Mesendoderm (in vitro differentiated cells): ENCODE data around the gene METTL24.

Source experiments
- DNase-seq: peaks from one replicate; pipeline ENCODE4 v3.0.0; 2013
- H2AK5ac ChIP-seq: 2 replicates; pipeline ENCODE4 v1.6.1; 2013; ENCODE audit warnings: low read length, inconsistent platforms
- H2BK120ac ChIP-seq: 2 replicates; pipeline ENCODE4 v1.6.1; 2013; ENCODE audit warnings: low read depth, mild to moderate bottlenecking, low read length, moderate library complexity, mixed read lengths
- H2BK15ac ChIP-seq: replicated peaks from 2 replicates; pipeline ENCODE4 v1.6.1; 2013; ENCODE audit warnings: low read depth, mild to moderate bottlenecking, moderate library complexity
- H2BK5ac ChIP-seq: 2 replicates; pipeline ENCODE4 v1.6.1; 2013; ENCODE audit warnings: low read length, inconsistent platforms
- H3K18ac ChIP-seq: 2 replicates; pipeline ENCODE4 v1.6.1; 2013; ENCODE audit warnings: mild to moderate bottlenecking, low read length, mixed read lengths
- H3K23ac ChIP-seq: one replicate; pipeline ENCODE4 v1.6.1; 2013; ENCODE audit warnings: low read length
- H3K27ac ChIP-seq: 2 replicates; pipeline ENCODE4 v1.5.1; 2013; ENCODE audit warnings: low read depth, mild to moderate bottlenecking, inconsistent platforms, low read length, moderate library complexity
- H3K27me3 ChIP-seq: 2 replicates; pipeline ENCODE4 v1.6.1; 2013; ENCODE audit warnings: low read length, control low read depth, mild to moderate bottlenecking, inconsistent platforms; ENCODE audit not compliant: insufficient read depth, poor library complexity
- H3K36me3 ChIP-seq: 2 replicates; pipeline ENCODE4 v1.6.1; 2013; ENCODE audit warnings: low read length, inconsistent platforms; ENCODE audit not compliant: control insufficient read depth, insufficient read depth
- H3K4ac ChIP-seq: one replicate; pipeline ENCODE4 v1.6.1; 2013; ENCODE audit warnings: low read depth, mild to moderate bottlenecking, low read length, moderate library complexity
- H3K4me1 ChIP-seq: 2 replicates; pipeline ENCODE4 v1.6.1; 2013; ENCODE audit warnings: low read depth, low read length, inconsistent platforms; ENCODE audit not compliant: control insufficient read depth
- H3K4me2 ChIP-seq: 2 replicates; pipeline ENCODE4 v1.6.1; 2013; ENCODE audit warnings: low read length
- H3K4me3 ChIP-seq: 2 replicates; pipeline ENCODE4 v1.5.1; 2013; ENCODE audit warnings: mild to moderate bottlenecking, low read length
- H3K56ac ChIP-seq: one replicate; pipeline ENCODE4 v1.6.1; 2013; ENCODE audit warnings: low read length
- H3K79me1 ChIP-seq: 2 replicates; pipeline ENCODE4 v1.6.1; 2013; ENCODE audit warnings: low read length, inconsistent platforms
- H3K79me2 ChIP-seq: 2 replicates; pipeline ENCODE4 v1.6.1; 2013; ENCODE audit warnings: mild to moderate bottlenecking, low read length; ENCODE audit not compliant: control insufficient read depth, insufficient read depth
- H3K9ac ChIP-seq: 2 replicates; pipeline ENCODE4 v1.6.1; 2013; ENCODE audit warnings: low read length, inconsistent platforms
- H4K5ac ChIP-seq: one replicate; pipeline ENCODE4 v1.6.1; 2013; ENCODE audit warnings: low read length
- H4K8ac ChIP-seq: one replicate; pipeline ENCODE4 v1.6.1; 2013; ENCODE audit warnings: low read depth, mild to moderate bottlenecking, control low read depth, low read length, moderate library complexity
- WGBS: extraction: QIAGEN DNeasy Blood & Tissue Kit; methylation state at CpG from one replicate; pipeline ENCODE4 v1.1.7; 2013; ENCODE audit warnings: low lambda C conversion rate, missing lambda C conversion rate; ENCODE audit not compliant: insufficient coverage; ENCODE audit errors: extremely low coverage; 5-methylcytosine and 5-hydroxymethylcytosine counted together

METTL24 gene

GRCh38 chr6:110348961-110349690 lies 9.0 kb downstream of the METTL24 start:
- Histone ChIP-seq H2BK5ac (no peak overlapping the region), H2AK5ac (no peak overlapping the region), H3K36me3 (no peaks in the 10 kb centered on the region), H2BK120ac (no peak overlapping the region), H3K4me3 (no peak overlapping the region), H3K18ac (no peak overlapping the region), H3K27ac (no peak overlapping the region), H3K27me3 (no peaks in the 10 kb centered on the region), H4K5ac (no peak overlapping the region), H3K9ac (no peak overlapping the region), H3K4me2 (no peak overlapping the region), H3K79me1 (no peaks in the 10 kb centered on the region), H3K4ac (no peak overlapping the region), H3K56ac (no peak overlapping the region), H3K4me1 (peaks cover 2% of the 10 kb centered on the region), H3K79me2 (no peaks in the 10 kb centered on the region), H3K23ac (no peak overlapping the region), H4K8ac (no peak overlapping the region), H2BK15ac (no peak overlapping the region)
- no peak for DNase-seq
- no CpG with 5 or more reads among the region's 11 CpGs for WGBS

- Histone ChIP-seq H3K56ac (no peak overlapping the region), H2BK120ac (no peak overlapping the region), H3K27ac (no peak overlapping the region), H3K4me2 (no peak overlapping the region), H3K4ac (no peak overlapping the region), H2BK5ac (no peak overlapping the region), H3K27me3 (no peaks in the 10 kb centered on the region), H2BK15ac (no peak overlapping the region), H3K23ac (no peak overlapping the region), H4K5ac (no peak overlapping the region), H3K4me3 (no peak overlapping the region), H3K4me1 (no peaks in the 10 kb centered on the region), H3K79me2 (no peaks in the 10 kb centered on the region), H3K9ac (no peak overlapping the region), H4K8ac (no peak overlapping the region), H3K18ac (no peak overlapping the region), H3K79me1 (no peaks in the 10 kb centered on the region), H3K36me3 (no peaks in the 10 kb centered on the region), H2AK5ac (no peak overlapping the region)
- WGBS, result no CpG with 5 or more reads among the region's 4 CpGs
- no peak for DNase-seq
Observed at GRCh38 chr6:110345025-110345424, 13.1 kb downstream of the METTL24 start.

- Histone ChIP-seq H4K5ac (no peak overlapping the region), H2BK15ac (no peak overlapping the region), H3K23ac (no peak overlapping the region), H3K27ac (no peak overlapping the region), H3K9ac (no peak overlapping the region), H3K36me3 (no peaks in the 10 kb centered on the region), H2BK120ac (no peak overlapping the region), H3K18ac (no peak overlapping the region), H3K79me2 (no peaks in the 10 kb centered on the region), H2BK5ac (no peak overlapping the region), H3K27me3 (no peaks in the 10 kb centered on the region), H3K4me3 (no peak overlapping the region), H4K8ac (no peak overlapping the region), H2AK5ac (no peak overlapping the region), H3K4ac (no peak overlapping the region), H3K4me1 (no peaks in the 10 kb centered on the region), H3K4me2 (no peak overlapping the region), H3K79me1 (no peaks in the 10 kb centered on the region), H3K56ac (no peak overlapping the region)
- DNase-seq, result no peak
- WGBS, result no CpG with 5 or more reads among the region's 3 CpGs
Observed at GRCh38 chr6:110342759-110343158, 15.4 kb downstream of the METTL24 start.

- Histone ChIP-seq H4K8ac (no peak overlapping the region), H3K27ac (no peak overlapping the region), H3K79me1 (no peaks in the 10 kb centered on the region), H3K36me3 (no peaks in the 10 kb centered on the region), H3K4me1 (no peaks in the 10 kb centered on the region), H3K4ac (no peak overlapping the region), H3K23ac (no peak overlapping the region), H3K79me2 (no peaks in the 10 kb centered on the region), H3K56ac (no peak overlapping the region), H3K9ac (no peak overlapping the region), H2AK5ac (no peak overlapping the region), H4K5ac (no peak overlapping the region), H2BK15ac (no peak overlapping the region), H3K18ac (no peak overlapping the region), H3K4me2 (no peak overlapping the region), H3K27me3 (no peaks in the 10 kb centered on the region), H2BK120ac (no peak overlapping the region), H2BK5ac (no peak overlapping the region), H3K4me3 (no peak overlapping the region)
- DNase-seq, result peak; percentile 85
- no CpG with 5 or more reads among the region's 10 CpGs for WGBS
Observed at GRCh38 chr6:110341663-110342596, 16.2 kb downstream of the METTL24 start.

GRCh38 chr6:110341067-110341466 lies 17.1 kb downstream of the METTL24 start:
- Histone ChIP-seq H3K27me3 (no peaks in the 10 kb centered on the region), H2BK5ac (no peak overlapping the region), H2BK120ac (no peak overlapping the region), H3K56ac (no peak overlapping the region), H3K23ac (no peak overlapping the region), H3K36me3 (no peaks in the 10 kb centered on the region), H3K9ac (no peak overlapping the region), H3K4me1 (no peaks in the 10 kb centered on the region), H3K4ac (no peak overlapping the region), H4K8ac (no peak overlapping the region), H3K27ac (no peak overlapping the region), H4K5ac (no peak overlapping the region), H3K79me1 (no peaks in the 10 kb centered on the region), H3K4me3 (no peak overlapping the region), H3K4me2 (no peak overlapping the region), H2AK5ac (no peak overlapping the region), H2BK15ac (no peak overlapping the region), H3K18ac (no peak overlapping the region), H3K79me2 (no peaks in the 10 kb centered on the region)
- DNase-seq, result no peak
